Progenitor cell of endocrine pancreas (in vitro differentiated cells): Measurements from ENCODE around the gene DCDC2. TPM values are rescaled to one million over a fixed set of nuclear protein-coding genes. Genes with fewer than 3 reads are reported as not detected.
"Not testable (repeated sequence)": the region's sequence is repeated elsewhere in the genome, so short reads cannot be mapped to it uniquely, and the experiment has no call there.

Experiments
- DNase-seq: peaks from one replicate; pipeline ENCODE4 v3.0.0; 2021; ENCODE audit warnings: low spot score; ENCODE audit not compliant: unreplicated experiment
- H3K27ac Mint-ChIP-seq: 2 replicates; pipeline ENCODE4 v1.8.0; 2021; ENCODE audit warnings: mild to moderate bottlenecking, moderate library complexity, mixed read lengths
- H3K27me3 Mint-ChIP-seq: 2 replicates; pipeline ENCODE4 v1.8.0; 2021; ENCODE audit warnings: mixed read lengths
- H3K36me3 Mint-ChIP-seq: 2 replicates; pipeline ENCODE4 v1.8.0; 2022; ENCODE audit warnings: mixed read lengths; ENCODE audit not compliant: insufficient read depth
- H3K4me1 Mint-ChIP-seq: 2 replicates; pipeline ENCODE4 v1.8.0; 2021; ENCODE audit warnings: low read depth, mixed read lengths
- H3K4me3 Mint-ChIP-seq: 2 replicates; pipeline ENCODE4 v1.8.0; 2021; ENCODE audit warnings: low read depth, mild to moderate bottlenecking, moderate library complexity, mixed read lengths
- H3K9me3 Mint-ChIP-seq: 2 replicates; pipeline ENCODE4 v1.8.0; 2021; ENCODE audit warnings: low read depth, mixed read lengths
- total RNA-seq: library from RNA; stranded (reverse); gene quantifications from 2 replicates; pipeline ENCODE4 v1.2.1, GENCODE V29; 2021
- TF ChIP-seq, protein P1 (sequence below): fragments of 200-600 bp; sonication (generic); IDR thresholded peaks from one replicate; pipeline ENCODE4 v1.5.0; 2021; ENCODE audit warnings: antibody characterized with exemption, mild to moderate bottlenecking; ENCODE audit not compliant: unreplicated experiment

The DCDC2 gene
- total RNA-seq, 1 donor from 2014 or later = 22.2 TPM

- Mint-ChIP-seq H3K36me3 (peaks cover 10% of the 10 kb centered on the region), H3K4me1 (peaks cover 21% of the 10 kb centered on the region), H3K9me3 (peaks cover 13% of the 10 kb centered on the region), H3K27me3 (no peaks in the 10 kb centered on the region), H3K4me3 (no peak overlapping the region), H3K27ac (no peak overlapping the region)
- TF ChIP-seq, protein P1, sequence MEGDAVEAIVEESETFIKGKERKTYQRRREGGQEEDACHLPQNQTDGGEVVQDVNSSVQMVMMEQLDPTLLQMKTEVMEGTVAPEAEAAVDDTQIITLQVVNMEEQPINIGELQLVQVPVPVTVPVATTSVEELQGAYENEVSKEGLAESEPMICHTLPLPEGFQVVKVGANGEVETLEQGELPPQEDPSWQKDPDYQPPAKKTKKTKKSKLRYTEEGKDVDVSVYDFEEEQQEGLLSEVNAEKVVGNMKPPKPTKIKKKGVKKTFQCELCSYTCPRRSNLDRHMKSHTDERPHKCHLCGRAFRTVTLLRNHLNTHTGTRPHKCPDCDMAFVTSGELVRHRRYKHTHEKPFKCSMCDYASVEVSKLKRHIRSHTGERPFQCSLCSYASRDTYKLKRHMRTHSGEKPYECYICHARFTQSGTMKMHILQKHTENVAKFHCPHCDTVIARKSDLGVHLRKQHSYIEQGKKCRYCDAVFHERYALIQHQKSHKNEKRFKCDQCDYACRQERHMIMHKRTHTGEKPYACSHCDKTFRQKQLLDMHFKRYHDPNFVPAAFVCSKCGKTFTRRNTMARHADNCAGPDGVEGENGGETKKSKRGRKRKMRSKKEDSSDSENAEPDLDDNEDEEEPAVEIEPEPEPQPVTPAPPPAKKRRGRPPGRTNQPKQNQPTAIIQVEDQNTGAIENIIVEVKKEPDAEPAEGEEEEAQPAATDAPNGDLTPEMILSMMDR = no peak
- DNase-seq = no peak
These were observed 51.8 kb downstream of the DCDC2 start for GRCh38 chr6:24306038-24306437.

- TF ChIP-seq, protein P1 = no peak
- no peak for DNase-seq
- Mint-ChIP-seq H3K36me3 (peaks cover 40% of the 10 kb centered on the region), H3K4me1 (no peaks in the 10 kb centered on the region), H3K4me3 (no peak overlapping the region), H3K27me3 (no peaks in the 10 kb centered on the region), H3K9me3 (peaks cover 38% of the 10 kb centered on the region), H3K27ac (no peak overlapping the region)
These were observed 60.9 kb downstream of the DCDC2 start for GRCh38 chr6:24296944-24297343.

DNA sequence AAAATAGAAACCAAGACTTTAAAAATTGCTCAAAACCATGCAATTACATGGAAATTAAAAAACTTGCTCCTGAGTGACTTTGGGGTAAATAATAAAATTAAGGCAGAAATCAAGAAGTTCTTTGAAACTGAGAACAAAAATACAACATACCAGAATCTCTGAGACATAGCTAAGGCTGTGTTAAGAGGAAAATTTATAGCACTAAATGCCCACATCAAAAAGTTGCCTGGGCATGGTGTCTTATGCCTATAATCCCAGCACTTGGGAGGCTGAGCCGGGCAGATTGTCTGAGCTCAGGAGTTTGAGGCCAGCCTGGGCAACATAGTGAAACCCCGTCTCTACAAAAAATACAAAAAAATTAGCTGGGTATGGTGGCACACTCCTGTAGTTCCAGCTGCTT, 64.0 kb downstream of the DCDC2 start:
- H3K4me3 Mint-ChIP-seq, H3K27me3 Mint-ChIP-seq, H3K4me1 Mint-ChIP-seq, H3K27ac Mint-ChIP-seq, DNase-seq: not testable (repeated sequence)
- peaks cover 42% of the 10 kb centered on the region for H3K36me3 Mint-ChIP-seq
- H3K9me3 Mint-ChIP-seq = peaks cover 35% of the 10 kb centered on the region

DNA sequence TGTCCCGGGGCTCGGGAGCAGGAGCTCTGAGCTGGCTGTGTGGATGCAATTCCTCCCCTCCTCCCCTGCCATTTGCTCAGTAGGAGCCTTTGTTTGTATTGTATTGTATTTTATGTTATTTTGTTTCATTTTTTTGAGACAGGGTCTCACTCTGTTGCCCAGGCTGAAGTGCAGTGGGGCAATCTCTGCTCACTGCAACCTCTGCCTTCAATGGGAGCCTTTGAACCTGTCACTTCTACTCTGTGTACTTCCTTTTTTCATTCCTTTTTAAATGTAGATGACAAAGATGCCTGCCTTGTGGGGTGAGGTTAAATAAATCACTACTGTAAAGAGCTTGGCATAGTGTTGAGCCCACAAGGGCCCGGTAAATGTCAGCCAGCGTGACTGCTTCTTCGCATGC, 70.6 kb downstream of the DCDC2 start:
- peaks cover 13% of the 10 kb centered on the region for H3K36me3 Mint-ChIP-seq
- no peaks in the 10 kb centered on the region for H3K27me3 Mint-ChIP-seq
- H3K9me3 Mint-ChIP-seq = peaks cover 4% of the 10 kb centered on the region
- no peak for DNase-seq
- TF ChIP-seq, protein P1 = no peak
- no peak overlapping the region for H3K4me3 Mint-ChIP-seq
- no peak overlapping the region for H3K27ac Mint-ChIP-seq
- H3K4me1 Mint-ChIP-seq = peaks cover 6% of the 10 kb centered on the region

DNA sequence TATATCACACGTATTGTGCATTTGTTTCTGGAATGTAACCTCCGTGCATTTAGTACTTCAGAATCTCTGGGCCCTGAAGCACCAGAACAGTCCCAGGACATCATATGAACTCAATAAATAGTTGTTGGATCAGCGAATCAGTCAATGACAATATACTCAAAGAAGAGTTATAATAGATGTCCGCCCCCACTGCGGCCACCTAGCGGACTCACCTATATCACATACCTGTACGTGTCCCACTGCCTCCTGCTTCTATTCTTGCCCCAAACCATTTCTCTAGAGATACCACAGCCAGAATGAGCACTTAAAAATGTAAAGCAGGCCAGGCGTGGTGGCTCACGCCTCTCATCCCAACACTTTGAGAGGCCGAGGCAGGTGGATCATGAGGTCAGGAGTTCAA, 73.9 kb downstream of the DCDC2 start:
- TF ChIP-seq, protein P1 = no peak
- Mint-ChIP-seq H3K4me3 (no peak overlapping the region), H3K27ac (no peak overlapping the region), H3K4me1 (peaks cover 6% of the 10 kb centered on the region), H3K9me3 (peaks cover 4% of the 10 kb centered on the region), H3K36me3 (peaks cover 7% of the 10 kb centered on the region), H3K27me3 (no peaks in the 10 kb centered on the region)
- DNase-seq = no peak
